Measurements from ENCODE around the gene FNIP2.

FNIP2 gene

GRCh38 chr4:158845311-158846041 is 76.7 kb downstream of the FNIP2 start:
- DNase-seq, result no peak

- DNase-seq, result no peak
Measured at GRCh38 chr4:158847535-158847934, 78.7 kb downstream of the FNIP2 start.

- no peak for DNase-seq
Measured at GRCh38 chr4:158849681-158850080, 80.9 kb downstream of the FNIP2 start.

GRCh38 chr4:158850371-158850770 is 81.5 kb downstream of the FNIP2 start:
- DNase-seq, result no peak

- no peak for DNase-seq
Measured at GRCh38 chr4:158850800-158851644, 82.2 kb downstream of the FNIP2 start.

GRCh38 chr4:158854236-158854635 is 85.4 kb downstream of the FNIP2 start:
- DNase-seq, result no peak

GRCh38 chr4:158856852-158857251 is 88.0 kb downstream of the FNIP2 start:
- no peak for DNase-seq

GRCh38 chr4:158857951-158858350 is 89.1 kb downstream of the FNIP2 start:
- DNase-seq, result no peak

- no peak for DNase-seq
Measured at GRCh38 chr4:158858410-158859199, 89.8 kb downstream of the FNIP2 start.

GRCh38 chr4:158859661-158860060 is 90.8 kb downstream of the FNIP2 start:
- DNase-seq, result no peak

GRCh38 chr4:158860856-158861255 is 92.0 kb downstream of the FNIP2 start:
- no peak for DNase-seq

- DNase-seq, result no peak
Measured at GRCh38 chr4:158861281-158861680, 92.5 kb downstream of the FNIP2 start.

GRCh38 chr4:158861766-158862165 is 92.9 kb downstream of the FNIP2 start:
- DNase-seq, result no peak

- DNase-seq, result no peak
Measured at GRCh38 chr4:158863296-158863695, 94.5 kb downstream of the FNIP2 start.

- no peak for DNase-seq
Measured at GRCh38 chr4:158865520-158866177, 96.8 kb downstream of the FNIP2 start.

GRCh38 chr4:158869001-158869400 is 100.2 kb downstream of the FNIP2 start:
- no peak for DNase-seq

- no peak for DNase-seq
Measured at GRCh38 chr4:158869761-158870160, 100.9 kb downstream of the FNIP2 start.

GRCh38 chr4:158870282-158870625 is 101.4 kb downstream of the FNIP2 start:
- DNase-seq, result no peak

- no peak for DNase-seq
Measured at GRCh38 chr4:158870626-158871334, 102.0 kb downstream of the FNIP2 start.

- DNase-seq, result no peak
Measured at GRCh38 chr4:158871335-158871724, 102.5 kb downstream of the FNIP2 start.

GRCh38 chr4:158873795-158874401 is 105.1 kb downstream of the FNIP2 start:
- no peak for DNase-seq

GRCh38 chr4:158875026-158875425 is 106.2 kb downstream of the FNIP2 start:
- DNase-seq, result no peak
